Panc1 (cell line): Measurements from ENCODE around the gene MYLK. TPM values are rescaled to one million over a fixed set of nuclear protein-coding genes. Genes with fewer than 3 reads are reported as not detected.

Experiments used
- ATAC-seq: fragments of 200-7000 bp; cut with Tn5 transposase; 2 replicates; pipeline ENCODE4 v1.9.1; 2020; ENCODE audit warnings: mild to moderate bottlenecking, moderate library complexity
- BruUV-seq: library from RNA; stranded (reverse); fragments of 400-500 nt; replicated peaks from 2 replicates; lab custom pipeline; 2021; lab: Mats Ljungman, UMichigan
- CTCF ChIA-PET: fragments of 300-600 bp; sonication (Branson Sonifier 250); formaldehyde crosslinking; loops from one replicate; lab custom pipeline; 2022; ENCODE audit warnings: antibody characterized with exemption; lab: Charles Lee
- POLR2A ChIA-PET: fragments of 300-600 bp; sonication (Branson Sonifier 250); formaldehyde crosslinking; loops from one replicate; lab custom pipeline; 2022; ENCODE audit warnings: antibody characterized with exemption; lab: Charles Lee
- DNase-seq: peaks from one replicate; pipeline ENCODE4 v3.0.0-alpha.2; 2010; ENCODE audit warnings: low read depth, low spot score
- H3K27ac ChIP-seq: 2 replicates; pipeline ENCODE4 v1.5.1; 2011; ENCODE audit warnings: mild to moderate bottlenecking, low read length, inconsistent platforms
- H3K27me3 ChIP-seq: fragments of 200-500 bp; sonication (Bioruptor generic); 2 replicates; pipeline ENCODE4 v1.6.0; 2014; ENCODE audit warnings: low read length, inconsistent platforms; ENCODE audit not compliant: control insufficient read depth, insufficient read depth
- H3K36me3 ChIP-seq: fragments of 200-500 bp; sonication (Bioruptor generic); 2 replicates; pipeline ENCODE4 v1.5.1; 2014; ENCODE audit warnings: inconsistent platforms, mild to moderate bottlenecking, low read length, moderate library complexity; ENCODE audit not compliant: control insufficient read depth, insufficient read depth
- H3K4me1 ChIP-seq: 2 replicates; pipeline ENCODE4 v1.5.1; 2011; ENCODE audit warnings: inconsistent platforms, mild to moderate bottlenecking, low read length, moderate library complexity; ENCODE audit not compliant: control insufficient read depth, insufficient read depth
- H3K4me3 ChIP-seq, 2 experiments: 2 replicates each; pipeline ENCODE4 v1.5.1; 2011 to 2012; ENCODE audit warnings: low read depth in 2 of 2, low read length in 2 of 2, mild to moderate bottlenecking in 2 of 2, inconsistent platforms in 1 of 2, moderate library complexity in 1 of 2
- H3K9me3 ChIP-seq: fragments of 200-500 bp; sonication (Bioruptor generic); 2 replicates; pipeline ENCODE4 v1.5.1; 2014; ENCODE audit warnings: low read depth, mild to moderate bottlenecking, inconsistent platforms, low read length, moderate library complexity; ENCODE audit not compliant: control insufficient read depth, insufficient read depth
- POLR2AphosphoS5 ChIP-seq: IDR thresholded peaks from 2 replicates; pipeline ENCODE4 v1.6.1; 2012; ENCODE audit warnings: mild to moderate bottlenecking, low read depth, low read length, moderate library complexity
- SIN3A ChIP-seq: IDR thresholded peaks from 2 replicates; pipeline ENCODE4 v1.6.1; 2012; ENCODE audit warnings: low read depth, mild to moderate bottlenecking, low read length, moderate library complexity, borderline replicate concordance; ENCODE audit not compliant: insufficient read depth
- TCF7L2 ChIP-seq: IDR thresholded peaks from 2 replicates; pipeline ENCODE4 v1.6.1; 2011; ENCODE audit warnings: mild to moderate bottlenecking, low read depth, low read length, inconsistent platforms
- in situ Hi-C: cut with HindIII; loops from 2 replicates; pipeline ENCODE4 v1.10.0; 2016; ENCODE audit warnings: low sequenced_read_pairs, low pct_unique_long_range_greater_than_20kb
- intact Hi-C: fragments of 100-400 bp; cut with micrococcal nuclease; formaldehyde crosslinking; loops from one replicate; pipeline ENCODE4 v1.10.0; 2022; ENCODE audit not compliant: unreplicated experiment
- total RNA-seq: library from RNA; stranded (reverse); gene quantifications from one replicate; pipeline ENCODE4 v1.2.1, GENCODE V29; 2021; ENCODE audit not compliant: unreplicated experiment
- TF ChIP-seq, protein P1 (sequence below): fragments of 450-650 bp; IDR thresholded peaks from 2 replicates; pipeline ENCODE4 v1.5.1; 2017; ENCODE audit warnings: mild to moderate bottlenecking
- TF ChIP-seq, protein P2 (sequence below), 2 experiments: IDR thresholded peaks; 2 replicates each; pipeline ENCODE4 v1.6.1; 2011 to 2012; ENCODE audit warnings: low read depth in 2 of 2, control low read depth in 1 of 2, low read length in 1 of 2, mild to moderate bottlenecking in 1 of 2, moderate library complexity in 1 of 2; ENCODE audit not compliant: insufficient read depth in 1 of 2

MYLK gene
- total RNA-seq, 1 experiment from 2014 or later = 29.7 TPM

DNA sequence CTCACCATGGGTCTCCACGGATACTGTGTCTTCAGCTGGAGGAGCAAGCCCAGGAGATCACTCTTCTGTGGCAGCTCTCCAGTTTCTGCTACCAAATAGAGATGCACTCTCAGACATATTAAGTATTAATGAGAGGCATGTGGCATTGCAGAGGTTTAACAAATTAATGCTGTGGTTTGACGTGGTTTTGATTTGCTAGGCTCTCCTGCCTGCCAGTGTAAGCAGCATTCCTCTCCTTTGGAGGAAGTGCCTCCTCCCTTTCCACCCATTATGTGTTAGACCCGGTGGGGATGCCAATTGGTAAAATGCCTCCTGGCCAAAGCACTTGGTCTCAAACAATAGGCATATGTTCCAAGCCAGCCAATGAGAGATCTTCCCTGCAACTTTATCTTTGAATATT lies 124.8 kb downstream of the MYLK start:
- no peak overlapping the region for H3K27ac ChIP-seq
- ChIA-PET POLR2A (no interaction called here), CTCF (no interaction called here)
- H3K36me3 ChIP-seq = no peaks in the 10 kb centered on the region
- DNase-seq (no peak), ATAC-seq (no peak)
- TF ChIP-seq POLR2AphosphoS5 (no peak), TCF7L2 (no peak), SIN3A (no peak)
- TF ChIP-seq, protein P1, sequence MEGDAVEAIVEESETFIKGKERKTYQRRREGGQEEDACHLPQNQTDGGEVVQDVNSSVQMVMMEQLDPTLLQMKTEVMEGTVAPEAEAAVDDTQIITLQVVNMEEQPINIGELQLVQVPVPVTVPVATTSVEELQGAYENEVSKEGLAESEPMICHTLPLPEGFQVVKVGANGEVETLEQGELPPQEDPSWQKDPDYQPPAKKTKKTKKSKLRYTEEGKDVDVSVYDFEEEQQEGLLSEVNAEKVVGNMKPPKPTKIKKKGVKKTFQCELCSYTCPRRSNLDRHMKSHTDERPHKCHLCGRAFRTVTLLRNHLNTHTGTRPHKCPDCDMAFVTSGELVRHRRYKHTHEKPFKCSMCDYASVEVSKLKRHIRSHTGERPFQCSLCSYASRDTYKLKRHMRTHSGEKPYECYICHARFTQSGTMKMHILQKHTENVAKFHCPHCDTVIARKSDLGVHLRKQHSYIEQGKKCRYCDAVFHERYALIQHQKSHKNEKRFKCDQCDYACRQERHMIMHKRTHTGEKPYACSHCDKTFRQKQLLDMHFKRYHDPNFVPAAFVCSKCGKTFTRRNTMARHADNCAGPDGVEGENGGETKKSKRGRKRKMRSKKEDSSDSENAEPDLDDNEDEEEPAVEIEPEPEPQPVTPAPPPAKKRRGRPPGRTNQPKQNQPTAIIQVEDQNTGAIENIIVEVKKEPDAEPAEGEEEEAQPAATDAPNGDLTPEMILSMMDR = no peak
- TF ChIP-seq, protein P2, sequence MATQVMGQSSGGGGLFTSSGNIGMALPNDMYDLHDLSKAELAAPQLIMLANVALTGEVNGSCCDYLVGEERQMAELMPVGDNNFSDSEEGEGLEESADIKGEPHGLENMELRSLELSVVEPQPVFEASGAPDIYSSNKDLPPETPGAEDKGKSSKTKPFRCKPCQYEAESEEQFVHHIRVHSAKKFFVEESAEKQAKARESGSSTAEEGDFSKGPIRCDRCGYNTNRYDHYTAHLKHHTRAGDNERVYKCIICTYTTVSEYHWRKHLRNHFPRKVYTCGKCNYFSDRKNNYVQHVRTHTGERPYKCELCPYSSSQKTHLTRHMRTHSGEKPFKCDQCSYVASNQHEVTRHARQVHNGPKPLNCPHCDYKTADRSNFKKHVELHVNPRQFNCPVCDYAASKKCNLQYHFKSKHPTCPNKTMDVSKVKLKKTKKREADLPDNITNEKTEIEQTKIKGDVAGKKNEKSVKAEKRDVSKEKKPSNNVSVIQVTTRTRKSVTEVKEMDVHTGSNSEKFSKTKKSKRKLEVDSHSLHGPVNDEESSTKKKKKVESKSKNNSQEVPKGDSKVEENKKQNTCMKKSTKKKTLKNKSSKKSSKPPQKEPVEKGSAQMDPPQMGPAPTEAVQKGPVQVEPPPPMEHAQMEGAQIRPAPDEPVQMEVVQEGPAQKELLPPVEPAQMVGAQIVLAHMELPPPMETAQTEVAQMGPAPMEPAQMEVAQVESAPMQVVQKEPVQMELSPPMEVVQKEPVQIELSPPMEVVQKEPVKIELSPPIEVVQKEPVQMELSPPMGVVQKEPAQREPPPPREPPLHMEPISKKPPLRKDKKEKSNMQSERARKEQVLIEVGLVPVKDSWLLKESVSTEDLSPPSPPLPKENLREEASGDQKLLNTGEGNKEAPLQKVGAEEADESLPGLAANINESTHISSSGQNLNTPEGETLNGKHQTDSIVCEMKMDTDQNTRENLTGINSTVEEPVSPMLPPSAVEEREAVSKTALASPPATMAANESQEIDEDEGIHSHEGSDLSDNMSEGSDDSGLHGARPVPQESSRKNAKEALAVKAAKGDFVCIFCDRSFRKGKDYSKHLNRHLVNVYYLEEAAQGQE (IDR thresholded peaks at IDR 0.05; ENCODE audit: insufficient read depth in 1 of 2, low read depth in 2 of 2, low read length in 1 of 2) = no peak
- H3K27me3 ChIP-seq = no peaks in the 10 kb centered on the region
- peaks cover 9% of the 10 kb centered on the region for H3K4me1 ChIP-seq
- intact Hi-C loops (no loop called here), in situ Hi-C loops (no loop called here)
- no peak overlapping the region for H3K4me3 ChIP-seq
- no TSS peak for BruUV-seq
- H3K9me3 ChIP-seq = no peaks in the 10 kb centered on the region

DNA sequence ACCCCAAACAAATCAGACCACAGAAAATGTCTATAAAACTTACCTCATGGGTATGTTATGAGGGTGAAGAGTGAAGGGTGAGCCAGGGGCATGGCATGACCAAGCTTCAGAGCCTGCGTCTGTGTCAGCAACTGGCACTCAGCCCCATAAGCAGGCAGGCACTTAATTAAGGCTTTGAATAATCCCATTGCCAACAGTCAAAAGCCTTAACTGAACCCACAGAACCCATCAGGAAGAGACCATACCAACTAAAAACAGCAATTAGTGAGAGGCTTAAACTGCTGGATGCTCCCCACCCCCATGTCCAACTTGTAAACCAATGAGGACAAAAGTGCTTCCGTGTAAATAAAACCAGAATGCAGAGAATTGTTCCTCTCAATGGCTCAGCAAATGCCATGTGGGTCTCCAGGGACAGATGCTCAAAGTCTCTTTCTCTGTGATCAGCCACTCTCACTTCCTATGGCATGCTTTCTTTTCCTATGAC lies 126.0 kb downstream of the MYLK start:
- Histone ChIP-seq H3K27me3 (no peaks in the 10 kb centered on the region), H3K27ac (no peak overlapping the region), H3K36me3 (no peaks in the 10 kb centered on the region), H3K9me3 (no peaks in the 10 kb centered on the region), H3K4me3 (no peak overlapping the region), H3K4me1 (peaks cover 9% of the 10 kb centered on the region)
- TF ChIP-seq, protein P2 (IDR thresholded peaks at IDR 0.05; ENCODE audit: insufficient read depth in 1 of 2, low read depth in 2 of 2, low read length in 1 of 2) = no peak
- no peak for TF ChIP-seq SIN3A
- TF ChIP-seq POLR2AphosphoS5 = no peak
- TF ChIP-seq, protein P1 = no peak
- no peak for TF ChIP-seq TCF7L2
- POLR2A ChIA-PET = interaction anchor here (0.7 kb wide), 1 partner anchor 157 kb away, joined by 5 read pairs; no protein-coding TSS in a partner anchor
- in situ Hi-C loops = no loop called here
- ATAC-seq (peak; percentile 68; the same call in 1 of the 2 replicates), DNase-seq (no peak)
- CTCF ChIA-PET = no interaction called here
- no TSS peak for BruUV-seq
- intact Hi-C loops = no loop called here
